Cardiac muscle cell (in vitro differentiated cells and primary cell): ENCODE measurements around the gene NOS1. TPM values are rescaled to one million over a fixed set of nuclear protein-coding genes. Genes with fewer than 3 reads are reported as not detected.
A peak's percentile ranks its signal among the peaks of the same experiment; 100 is the strongest.
"Not testable (repeated sequence)": the region's sequence is repeated elsewhere in the genome, so short reads cannot be mapped to it uniquely, and the experiment has no call there.

Experiments
- DNase-seq, 2 donors: peaks; one replicate each; pipeline versions ENCODE4 v3.0.0 to v3.0.0-alpha.2; 2010 to 2017; ENCODE audit warnings: low read depth in 1 of 2, low spot score in 1 of 2
- H3K27ac ChIP-seq: fragments of 200-600 bp; sonication (generic); 2 replicates; pipeline ENCODE4 v1.5.1; 2016
- H3K27me3 ChIP-seq: fragments of 200-600 bp; sonication (generic); 2 replicates; pipeline ENCODE4 v1.6.0; 2016; ENCODE audit warnings: control low read depth
- H3K36me3 ChIP-seq: fragments of 200-600 bp; sonication (generic); 2 replicates; pipeline ENCODE4 v1.5.1; 2016; ENCODE audit warnings: control low read depth
- H3K4me1 ChIP-seq: fragments of 200-600 bp; sonication (generic); 2 replicates; pipeline ENCODE4 v1.8.1; 2017; ENCODE audit warnings: low read depth, mild to moderate bottlenecking, mixed run types
- H3K4me3 ChIP-seq: fragments of 200-600 bp; sonication (generic); 2 replicates; pipeline ENCODE4 v1.5.1; 2016; ENCODE audit warnings: mild to moderate bottlenecking
- H3K9me3 ChIP-seq: fragments of 200-600 bp; sonication (generic); 2 replicates; pipeline ENCODE4 v1.5.1; 2017; ENCODE audit warnings: low read depth, mild to moderate bottlenecking, control low read depth
- CTCF ChIP-seq: IDR thresholded peaks from 2 replicates; pipeline ENCODE4 v1.5.1; 2012; ENCODE audit warnings: low read depth, mild to moderate bottlenecking, low read length
- polyA plus RNA-seq: library from polyadenylated mRNA; unstranded; fragments of >200 nt; fragmentation: Nextera tagmentation; extraction: Ambion mirVana; gene quantifications from 2 replicates; pipeline ENCODE4 v1.2.1, GENCODE V29; 2016
- total RNA-seq: library from RNA; depleted of rRNA; stranded (reverse); fragments of >200 nt; gene quantifications from 2 replicates; pipeline ENCODE4 v1.2.3, GENCODE V29; 2016

NOS1 gene
- total and polyA plus RNA-seq, 2 experiments from 2014 or later = not detected

GRCh38 chr12:117377758-117378157, 16.3 kb upstream of the NOS1 start:
- Histone ChIP-seq H3K27ac (no peak overlapping the region), H3K4me1 (no peaks in the 10 kb centered on the region), H3K36me3 (no peaks in the 10 kb centered on the region), H3K27me3 (peaks cover 4% of the 10 kb centered on the region), H3K9me3 (no peaks in the 10 kb centered on the region), H3K4me3 (no peak overlapping the region)
- TF ChIP-seq CTCF = no peak
- DNase-seq = no peak

GRCh38 chr12:117370588-117370987, 9.2 kb upstream of the NOS1 start:
- peaks cover 15% of the 10 kb centered on the region for H3K27me3 ChIP-seq
- no peak for TF ChIP-seq CTCF
- DNase-seq = no peak
- no peaks in the 10 kb centered on the region for H3K9me3 ChIP-seq
- no peak overlapping the region for H3K27ac ChIP-seq
- H3K4me3 ChIP-seq = no peak overlapping the region
- H3K36me3 ChIP-seq = no peaks in the 10 kb centered on the region
- H3K4me1 ChIP-seq = no peaks in the 10 kb centered on the region

- not testable (repeated sequence) for H3K27ac ChIP-seq, H3K9me3 ChIP-seq, H3K36me3 ChIP-seq, H3K4me3 ChIP-seq, DNase-seq, H3K4me1 ChIP-seq
- peaks cover 19% of the 10 kb centered on the region for H3K27me3 ChIP-seq
Observed at GRCh38 chr12:117370000-117370399, 8.6 kb upstream of the NOS1 start.

- Histone ChIP-seq H3K4me1 (no peaks in the 10 kb centered on the region), H3K27me3 (peaks cover 47% of the 10 kb centered on the region), H3K27ac (no peak overlapping the region), H3K9me3 (no peaks in the 10 kb centered on the region), H3K36me3 (no peaks in the 10 kb centered on the region), H3K4me3 (no peak overlapping the region)
- DNase-seq = peak; percentile 74 to 84
- peak; percentile 90 for TF ChIP-seq CTCF
Observed at GRCh38 chr12:117367006-117367638, 5.7 kb upstream of the NOS1 start.

- no peak overlapping the region for H3K27ac ChIP-seq
- peaks cover 67% of the 10 kb centered on the region for H3K27me3 ChIP-seq
- no peak for DNase-seq
- H3K36me3 ChIP-seq = no peaks in the 10 kb centered on the region
- H3K4me1 ChIP-seq = no peaks in the 10 kb centered on the region
- no peak for TF ChIP-seq CTCF
- no peaks in the 10 kb centered on the region for H3K9me3 ChIP-seq
- H3K4me3 ChIP-seq = no peak overlapping the region
Observed at GRCh38 chr12:117365049-117365616, 3.7 kb upstream of the NOS1 start.

- Histone ChIP-seq H3K9me3 (no peaks in the 10 kb centered on the region), H3K27ac (no peak overlapping the region), H3K27me3 (peaks cover 78% of the 10 kb centered on the region), H3K4me1 (no peaks in the 10 kb centered on the region), H3K36me3 (no peaks in the 10 kb centered on the region), H3K4me3 (no peak overlapping the region)
- DNase-seq = no peak
- TF ChIP-seq CTCF = no peak
Observed at GRCh38 chr12:117363953-117364486, 2.6 kb upstream of the NOS1 start.
